ENCODE data around the gene WDR70. TPM values are rescaled to one million over a fixed set of nuclear protein-coding genes. Genes with fewer than 3 reads are reported as not detected.

WDR70 gene
- total RNA-seq, 2 donors from 2014 or later, result 18.0 to 25.3 TPM

DNA sequence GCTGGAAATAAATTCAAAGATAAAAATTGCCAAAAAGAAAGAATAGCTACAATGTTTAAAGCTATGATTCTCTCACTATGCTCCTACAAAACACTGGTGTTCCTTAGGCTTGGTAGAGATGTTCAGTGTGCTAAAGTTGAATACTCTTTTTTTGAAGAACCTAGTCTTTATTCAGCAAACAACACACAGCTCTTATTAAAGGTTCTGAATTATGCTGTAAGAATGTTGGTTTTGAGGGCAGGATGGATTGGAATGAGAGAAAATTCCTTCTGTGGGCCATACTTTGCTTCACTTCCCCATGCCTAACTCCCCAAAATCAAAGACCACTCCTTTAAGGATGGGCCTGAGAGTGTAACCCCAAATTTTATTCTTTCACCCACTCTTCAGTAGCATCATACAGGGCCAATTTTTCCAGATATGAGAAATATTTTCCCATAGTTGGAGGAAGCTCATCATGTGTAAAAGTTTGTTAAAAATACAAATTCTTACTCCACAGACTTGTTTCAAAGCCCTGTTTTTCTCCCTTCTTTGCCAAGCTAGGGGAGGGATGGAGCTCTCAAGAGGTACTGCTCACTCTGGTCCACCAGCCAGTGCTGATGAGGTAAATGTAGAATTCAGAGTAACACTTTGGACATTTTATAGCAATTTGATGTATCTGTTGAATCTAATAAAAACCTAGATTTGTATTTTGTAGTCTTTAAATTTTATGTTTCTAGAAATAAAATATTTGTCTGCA is 361.4 kb downstream of the WDR70 start:
- Histone ChIP-seq H3K27ac (peak overlapping the region in 1 of 2 donors; percentile 4), H3K9me3 (no peaks in the 10 kb centered on the region), H3K4me3 (no peak overlapping the region), H3K27me3 (replicated peaks; ENCODE audit: insufficient read depth) (no peaks in the 10 kb centered on the region), H3K4me1 (ENCODE audit: control insufficient read depth in 1 of 2, low read depth in 2 of 2) (peaks cover 4 to 25% of the 10 kb centered on the region in 2 donors), H3K36me3 (peaks cover 5% of the 10 kb centered on the region)
- DNase-seq (ENCODE audit: low spot score) (no peak), ATAC-seq (ENCODE audit: insufficient number of reproducible peaks, low FRiP score, low read depth) (no peak)
- TF ChIP-seq, protein P1, sequence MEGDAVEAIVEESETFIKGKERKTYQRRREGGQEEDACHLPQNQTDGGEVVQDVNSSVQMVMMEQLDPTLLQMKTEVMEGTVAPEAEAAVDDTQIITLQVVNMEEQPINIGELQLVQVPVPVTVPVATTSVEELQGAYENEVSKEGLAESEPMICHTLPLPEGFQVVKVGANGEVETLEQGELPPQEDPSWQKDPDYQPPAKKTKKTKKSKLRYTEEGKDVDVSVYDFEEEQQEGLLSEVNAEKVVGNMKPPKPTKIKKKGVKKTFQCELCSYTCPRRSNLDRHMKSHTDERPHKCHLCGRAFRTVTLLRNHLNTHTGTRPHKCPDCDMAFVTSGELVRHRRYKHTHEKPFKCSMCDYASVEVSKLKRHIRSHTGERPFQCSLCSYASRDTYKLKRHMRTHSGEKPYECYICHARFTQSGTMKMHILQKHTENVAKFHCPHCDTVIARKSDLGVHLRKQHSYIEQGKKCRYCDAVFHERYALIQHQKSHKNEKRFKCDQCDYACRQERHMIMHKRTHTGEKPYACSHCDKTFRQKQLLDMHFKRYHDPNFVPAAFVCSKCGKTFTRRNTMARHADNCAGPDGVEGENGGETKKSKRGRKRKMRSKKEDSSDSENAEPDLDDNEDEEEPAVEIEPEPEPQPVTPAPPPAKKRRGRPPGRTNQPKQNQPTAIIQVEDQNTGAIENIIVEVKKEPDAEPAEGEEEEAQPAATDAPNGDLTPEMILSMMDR (IDR thresholded peaks at IDR 0.05), result no peak

DNA sequence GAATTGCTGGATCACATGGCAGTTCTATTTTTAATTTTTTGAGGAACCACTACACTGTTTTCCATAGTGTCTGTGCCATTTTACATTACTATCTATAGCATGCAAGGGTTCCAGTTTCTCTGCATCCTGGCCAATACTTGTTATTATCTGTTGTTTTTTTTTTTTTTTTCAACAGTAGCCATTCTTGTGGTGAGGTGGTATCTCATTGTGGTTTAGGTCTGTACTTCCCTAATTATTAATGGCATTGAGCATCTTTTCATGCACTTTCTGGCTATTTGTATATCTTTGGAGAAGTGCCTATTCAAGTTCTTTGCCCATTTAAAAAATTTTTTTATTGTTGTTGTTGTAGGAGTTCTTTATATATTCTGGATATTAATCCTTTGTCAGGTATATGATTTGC is 363.0 kb downstream of the WDR70 start:
- Histone ChIP-seq H3K9me3 (no peaks in the 10 kb centered on the region), H3K27me3 (replicated peaks; ENCODE audit: insufficient read depth) (no peaks in the 10 kb centered on the region)

DNA sequence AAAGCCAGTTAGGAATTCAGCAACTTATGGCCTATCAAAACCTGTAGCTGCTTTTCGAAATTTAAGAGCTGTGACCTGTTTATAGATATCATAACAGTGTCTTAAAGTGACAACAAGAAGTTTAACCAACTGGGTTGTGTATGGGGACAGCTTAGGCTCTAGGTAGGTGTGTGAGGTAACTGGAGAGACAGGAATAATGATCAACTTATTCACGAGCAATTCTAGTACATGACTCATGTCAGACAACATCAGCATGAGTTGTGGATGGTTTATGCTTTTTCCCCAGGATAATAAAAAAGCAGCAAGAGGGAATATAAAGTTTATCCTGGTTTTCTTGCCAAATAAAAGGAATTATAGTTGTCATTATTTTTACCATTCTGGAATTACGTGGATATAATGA is 372.1 kb downstream of the WDR70 start:
- DNase-seq (ENCODE audit: low spot score) (no peak), ATAC-seq (ENCODE audit: insufficient number of reproducible peaks, low FRiP score, low read depth) (no peak)
- no peaks in the 10 kb centered on the region for H3K27me3 ChIP-seq (replicated peaks; ENCODE audit: insufficient read depth)
- H3K27ac ChIP-seq, result no peak overlapping the region
- H3K4me1 ChIP-seq (ENCODE audit: control insufficient read depth in 1 of 2, low read depth in 2 of 2), result no peaks in the 10 kb centered on the region
- H3K4me3 ChIP-seq, result no peak overlapping the region
- H3K9me3 ChIP-seq, result no peaks in the 10 kb centered on the region
- H3K36me3 ChIP-seq, result peaks cover under 1% of the 10 kb centered on the region
- TF ChIP-seq, protein P1 (IDR thresholded peaks at IDR 0.05), result no peak

More for the DNA sequence above, 363.0 kb downstream of the WDR70 start:
- DNase-seq (ENCODE audit: low spot score) (no peak), ATAC-seq (ENCODE audit: insufficient number of reproducible peaks, low FRiP score, low read depth) (no peak)
- TF ChIP-seq, protein P1 (IDR thresholded peaks at IDR 0.05), result no peak
- Histone ChIP-seq H3K4me1 (ENCODE audit: control insufficient read depth in 1 of 2, low read depth in 2 of 2) (peaks cover 4 to 25% of the 10 kb centered on the region in 2 donors), H3K27ac (no peak overlapping the region), H3K4me3 (no peak overlapping the region), H3K36me3 (peaks cover 5% of the 10 kb centered on the region)

DNA sequence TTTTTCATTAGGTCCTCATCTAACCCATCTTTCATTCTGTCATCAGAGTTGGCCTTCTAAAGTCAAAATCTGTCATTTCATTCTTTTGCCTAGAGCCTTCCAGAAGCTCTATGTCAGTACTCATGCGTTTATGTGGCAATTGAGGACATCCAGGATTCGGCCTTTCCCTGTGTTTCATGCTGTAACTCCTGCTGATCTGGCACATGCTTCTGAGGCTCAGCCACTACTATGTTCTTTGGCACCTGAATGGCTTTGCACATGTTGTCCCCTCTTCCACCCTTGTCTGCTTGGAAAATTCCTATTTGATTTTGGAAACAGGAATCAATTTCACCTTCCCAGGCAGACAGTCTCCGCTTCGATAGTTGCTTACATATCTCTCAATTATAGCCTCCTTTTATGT is 375.9 kb downstream of the WDR70 start:
- TF ChIP-seq, protein P1 (IDR thresholded peaks at IDR 0.05), result no peak
- Histone ChIP-seq H3K27me3 (replicated peaks; ENCODE audit: insufficient read depth) (no peaks in the 10 kb centered on the region), H3K27ac (no peak overlapping the region), H3K4me3 (no peak overlapping the region), H3K9me3 (no peaks in the 10 kb centered on the region), H3K36me3 (peaks cover 3% of the 10 kb centered on the region), H3K4me1 (ENCODE audit: control insufficient read depth in 1 of 2, low read depth in 2 of 2) (no peaks in the 10 kb centered on the region)
- no peak for DNase-seq (ENCODE audit: low spot score)
- no peak for ATAC-seq (ENCODE audit: insufficient number of reproducible peaks, low FRiP score, low read depth)

DNA sequence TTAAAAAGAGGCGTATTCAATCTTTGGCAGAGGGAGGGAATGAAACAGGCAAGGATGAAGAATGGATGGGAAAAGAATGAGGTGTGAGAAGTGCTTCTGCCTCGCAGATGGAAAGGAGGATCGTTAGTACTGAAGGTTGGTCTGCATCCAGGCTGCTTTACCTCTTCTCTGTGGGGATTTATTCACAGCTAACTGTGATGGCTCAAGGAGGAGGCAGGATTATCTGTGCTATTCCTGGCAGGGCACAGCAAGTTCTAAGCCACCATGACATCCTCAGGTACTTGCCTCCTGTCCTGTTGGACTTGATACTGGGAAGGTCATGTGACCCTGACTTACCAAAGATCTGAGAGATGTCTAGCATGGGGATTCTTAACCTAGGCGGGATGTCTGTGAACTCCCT is 376.5 kb downstream of the WDR70 start:
- ATAC-seq (ENCODE audit: insufficient number of reproducible peaks, low FRiP score, low read depth), result no peak
- H3K4me3 ChIP-seq, result no peak overlapping the region
- H3K4me1 ChIP-seq (ENCODE audit: control insufficient read depth in 1 of 2, low read depth in 2 of 2), result no peaks in the 10 kb centered on the region
- no peak overlapping the region for H3K27ac ChIP-seq
- H3K36me3 ChIP-seq, result peaks cover 3% of the 10 kb centered on the region
- no peaks in the 10 kb centered on the region for H3K9me3 ChIP-seq
- DNase-seq (ENCODE audit: low spot score), result no peak
- TF ChIP-seq, protein P1 (IDR thresholded peaks at IDR 0.05), result no peak
- no peaks in the 10 kb centered on the region for H3K27me3 ChIP-seq (replicated peaks; ENCODE audit: insufficient read depth)

All from thoracic aorta (tissue), 2 donors.